CD8-positive, alpha-beta memory T cell (primary cell): ENCODE data around the gene DCHS2. TPM values are rescaled to one million over a fixed set of nuclear protein-coding genes. Genes with fewer than 3 reads are reported as not detected.

Experiments used
- CTCF ChIA-PET: fragments of 350-600 bp; sonication (Branson Sonifier 250); formaldehyde crosslinking; loops from one replicate; lab custom pipeline; 2021; ENCODE audit warnings: antibody characterized with exemption; lab: Charles Lee
- POLR2A ChIA-PET: fragments of 350-600 bp; sonication (Branson Sonifier 250); formaldehyde crosslinking; loops from one replicate; lab custom pipeline; 2021; ENCODE audit warnings: antibody characterized with exemption; lab: Charles Lee
- DNase-seq, 5 donors: peaks; one replicate each; pipeline versions ENCODE4 v3.0.0 to v3.0.0-alpha.2; 2020 to 2022; ENCODE audit warnings: mixed read lengths in 1 of 5
- H3K27ac ChIP-seq: one replicate; pipeline ENCODE4 v1.7.0; 2013; ENCODE audit warnings: low read depth, mild to moderate bottlenecking, low read length, moderate library complexity
- H3K27me3 ChIP-seq: 2 replicates; pipeline ENCODE4 v1.7.0; 2013; ENCODE audit warnings: low read length, mild to moderate bottlenecking; ENCODE audit not compliant: insufficient read depth, poor library complexity, severe bottlenecking
- H3K36me3 ChIP-seq: 2 replicates; pipeline ENCODE4 v1.7.0; 2013; ENCODE audit warnings: mild to moderate bottlenecking, low read length, moderate library complexity; ENCODE audit not compliant: insufficient read depth
- H3K4me1 ChIP-seq: 2 replicates; pipeline ENCODE4 v1.7.0; 2013; ENCODE audit warnings: mild to moderate bottlenecking, low read length, moderate library complexity; ENCODE audit not compliant: insufficient read depth
- H3K4me3 ChIP-seq: 2 replicates; pipeline ENCODE4 v1.7.0; 2013; ENCODE audit warnings: mild to moderate bottlenecking, low read length
- H3K9me3 ChIP-seq: 2 replicates; pipeline ENCODE4 v1.7.0; 2013; ENCODE audit warnings: mild to moderate bottlenecking, low read length
- H3K27ac Mint-ChIP-seq, 8 donors: one replicate each; pipeline ENCODE4 v1.8.0; 2020 to 2021; ENCODE audit warnings: mixed read lengths in 8 of 8, mild to moderate bottlenecking in 6 of 8, inconsistent platforms in 3 of 8, moderate library complexity in 3 of 8
- H3K27me3 Mint-ChIP-seq, 2 donors: one replicate each; pipeline ENCODE4 v1.8.0; 2020 to 2021; ENCODE audit warnings: mixed read lengths in 2 of 2, mild to moderate bottlenecking in 1 of 2, moderate library complexity in 1 of 2
- H3K36me3 Mint-ChIP-seq, 3 donors: one replicate each; pipeline ENCODE4 v1.8.0; 2020 to 2021; ENCODE audit warnings: mixed read lengths in 3 of 3, inconsistent platforms in 1 of 3, mild to moderate bottlenecking in 1 of 3
- H3K4me1 Mint-ChIP-seq, 3 donors: one replicate each; pipeline ENCODE4 v1.8.0; 2020 to 2021; ENCODE audit warnings: mixed read lengths in 3 of 3, inconsistent platforms in 1 of 3, mild to moderate bottlenecking in 1 of 3
- H3K4me3 Mint-ChIP-seq, 7 donors: one replicate each; pipeline ENCODE4 v1.8.0; 2020 to 2021; ENCODE audit warnings: mixed read lengths in 7 of 7, mild to moderate bottlenecking in 6 of 7, moderate library complexity in 4 of 7, inconsistent platforms in 2 of 7
- H3K9me3 Mint-ChIP-seq, 5 donors: one replicate each; pipeline ENCODE4 v1.8.0; 2020 to 2022; ENCODE audit warnings: mixed read lengths in 5 of 5, mild to moderate bottlenecking in 3 of 5, moderate library complexity in 2 of 5, inconsistent platforms in 1 of 5
- polyA plus RNA-seq: library from polyadenylated mRNA; unstranded; fragments of 300-500 nt; fragmentation: Illumina TruSeq; gene quantifications from one replicate; pipeline ENCODE4 v1.2.3, GENCODE V29; 2021
- total RNA-seq, 2 experiments: library from RNA; stranded (reverse); gene quantifications; one replicate each; pipeline ENCODE4 v1.2.3, GENCODE V29; 2021

The DCHS2 gene
- total and polyA plus RNA-seq, 3 experiments from 2014 or later, result 0.09 TPM; not detected in 2

GRCh38 chr4:154184238-154184637, 307.4 kb downstream of the DCHS2 start:
- CTCF ChIA-PET, result no interaction called here
- DNase-seq, result no peak
- peaks cover 0 to 2% (median 0%) of the 10 kb centered on the region in 5 donors for H3K9me3 Mint-ChIP-seq
- H3K4me3 Mint-ChIP-seq, result no peak overlapping the region
- Histone ChIP-seq H3K4me3 (no peak overlapping the region), H3K27me3 (no peaks in the 10 kb centered on the region), H3K27ac (no peak overlapping the region), H3K36me3 (no peaks in the 10 kb centered on the region), H3K4me1 (no peaks in the 10 kb centered on the region), H3K9me3 (no peaks in the 10 kb centered on the region)
- H3K36me3 Mint-ChIP-seq, result peaks cover 0 to 1% (median 0%) of the 10 kb centered on the region in 3 donors
- H3K27ac Mint-ChIP-seq, result no peak overlapping the region
- POLR2A ChIA-PET, result no interaction called here
- no peaks in the 10 kb centered on the region for H3K4me1 Mint-ChIP-seq
- peaks cover 0 to 2% of the 10 kb centered on the region in 2 donors for H3K27me3 Mint-ChIP-seq

- POLR2A ChIA-PET, result no interaction called here
- Mint-ChIP-seq H3K4me3 (no peak overlapping the region), H3K27ac (no peak overlapping the region), H3K9me3 (peaks cover 0 to 3% (median 0%) of the 10 kb centered on the region in 5 donors), H3K4me1 (no peaks in the 10 kb centered on the region), H3K27me3 (peaks cover 0 to 2% of the 10 kb centered on the region in 2 donors), H3K36me3 (peaks cover 0 to 1% (median 0%) of the 10 kb centered on the region in 3 donors)
- no peaks in the 10 kb centered on the region for H3K9me3 ChIP-seq
- H3K4me1 ChIP-seq, result no peaks in the 10 kb centered on the region
- H3K4me3 ChIP-seq, result no peak overlapping the region
- H3K27me3 ChIP-seq, result no peaks in the 10 kb centered on the region
- DNase-seq, result no peak
- CTCF ChIA-PET, result interaction anchor here (1.0 kb wide), 1 partner anchor 17 kb away, joined by 3 read pairs; no protein-coding TSS in a partner anchor
- H3K27ac ChIP-seq, result no peak overlapping the region
- no peaks in the 10 kb centered on the region for H3K36me3 ChIP-seq
Observed at GRCh38 chr4:154183264-154183663, 308.3 kb downstream of the DCHS2 start.

Other genes starting within 250 kb of the DCHS2 start
- gene PLRG1, start 58.6 kb upstream of the DCHS2 start, total RNA-seq, result 100 to 1,000 TPM; 136 to 139 TPM
- gene PLRG1, start 58.6 kb upstream of the DCHS2 start, polyA plus RNA-seq, result 79.6 TPM
- not detected for gene FGB, start 71.2 kb upstream of the DCHS2 start, total RNA-seq
- not detected for gene FGB, start 71.2 kb upstream of the DCHS2 start, polyA plus RNA-seq
- gene FGA, start 98.9 kb upstream of the DCHS2 start, total RNA-seq, result not detected
- not detected for gene FGA, start 98.9 kb upstream of the DCHS2 start, polyA plus RNA-seq
- gene FGG, start 120.9 kb upstream of the DCHS2 start, total RNA-seq, result not detected
- not detected for gene FGG, start 120.9 kb upstream of the DCHS2 start, polyA plus RNA-seq